Activated naive CD8-positive, alpha-beta T cell treated with anti-CD3 and anti-CD28 coated beads for 36 hours (primary cell): ENCODE data around the gene FCMR. TPM values are rescaled to one million over a fixed set of nuclear protein-coding genes. Genes with fewer than 3 reads are reported as not detected.

ENCODE experiments used
- DNase-seq: peaks from one replicate; pipeline ENCODE4 v3.0.0; 2021
- H3K27ac Mint-ChIP-seq: one replicate; pipeline ENCODE4 v1.8.0; 2022; ENCODE audit warnings: mild to moderate bottlenecking, moderate library complexity, mixed read lengths
- H3K27me3 Mint-ChIP-seq: one replicate; pipeline ENCODE4 v1.8.0; 2022; ENCODE audit warnings: mild to moderate bottlenecking, mixed read lengths
- H3K36me3 Mint-ChIP-seq: one replicate; pipeline ENCODE4 v1.8.0; 2021; ENCODE audit warnings: mild to moderate bottlenecking, mixed read lengths
- H3K4me1 Mint-ChIP-seq: one replicate; pipeline ENCODE4 v1.8.0; 2021; ENCODE audit warnings: mixed read lengths
- H3K4me3 Mint-ChIP-seq: one replicate; pipeline ENCODE4 v1.8.0; 2022; ENCODE audit warnings: mild to moderate bottlenecking, moderate library complexity, mixed read lengths
- H3K9me3 Mint-ChIP-seq: one replicate; pipeline ENCODE4 v1.8.0; 2022; ENCODE audit warnings: mixed read lengths
- total RNA-seq, 2 experiments: library from RNA; stranded (reverse); gene quantifications; one replicate each; pipeline ENCODE4 v1.2.3, GENCODE V29; 2021

FCMR gene, protein sequence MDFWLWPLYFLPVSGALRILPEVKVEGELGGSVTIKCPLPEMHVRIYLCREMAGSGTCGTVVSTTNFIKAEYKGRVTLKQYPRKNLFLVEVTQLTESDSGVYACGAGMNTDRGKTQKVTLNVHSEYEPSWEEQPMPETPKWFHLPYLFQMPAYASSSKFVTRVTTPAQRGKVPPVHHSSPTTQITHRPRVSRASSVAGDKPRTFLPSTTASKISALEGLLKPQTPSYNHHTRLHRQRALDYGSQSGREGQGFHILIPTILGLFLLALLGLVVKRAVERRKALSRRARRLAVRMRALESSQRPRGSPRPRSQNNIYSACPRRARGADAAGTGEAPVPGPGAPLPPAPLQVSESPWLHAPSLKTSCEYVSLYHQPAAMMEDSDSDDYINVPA
- total RNA-seq = 10 to 100 TPM; 42.9 to 45.5 TPM

DNA sequence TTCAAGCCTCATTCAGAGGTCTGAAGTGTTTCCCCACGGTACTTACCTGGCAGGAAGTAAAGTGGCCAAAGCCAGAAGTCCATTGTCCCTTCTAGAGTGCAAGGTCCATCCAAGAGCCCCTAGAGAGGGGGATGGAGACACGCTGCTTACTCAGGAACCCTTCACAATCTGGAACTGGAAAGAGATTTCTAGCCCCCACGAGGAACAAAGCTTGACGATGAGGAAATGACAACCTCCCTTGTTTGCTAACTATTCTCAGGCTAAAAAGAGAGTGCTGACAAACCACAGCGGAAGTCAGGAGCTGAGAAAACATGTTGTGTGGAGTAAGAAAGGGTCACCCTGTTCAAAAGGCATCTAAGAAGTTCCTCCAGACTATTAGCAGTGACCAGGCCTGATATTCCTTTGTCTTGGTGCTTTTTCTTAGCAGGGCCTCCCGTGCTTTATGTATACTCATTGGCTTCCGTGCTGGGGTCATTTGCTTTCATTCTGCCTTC, at the start of gene FCMR:
FCMR (minus strand) TSS at position 170 of the 494 bp plus-strand sequence; CDS start at position 83, 87 bp downstream.
- no peak within 1 kb of the TSS for H3K4me3 Mint-ChIP-seq
- H3K36me3 Mint-ChIP-seq = peaks cover 21% of the 10 kb centered on the region
- H3K27ac Mint-ChIP-seq = no peak within 1 kb of the TSS
- H3K4me1 Mint-ChIP-seq = peaks cover 38% of the 10 kb centered on the region
- H3K9me3 Mint-ChIP-seq = no peaks in the 10 kb centered on the region
- H3K27me3 Mint-ChIP-seq = no peaks in the 10 kb centered on the region
- DNase-seq = no peak

DNA sequence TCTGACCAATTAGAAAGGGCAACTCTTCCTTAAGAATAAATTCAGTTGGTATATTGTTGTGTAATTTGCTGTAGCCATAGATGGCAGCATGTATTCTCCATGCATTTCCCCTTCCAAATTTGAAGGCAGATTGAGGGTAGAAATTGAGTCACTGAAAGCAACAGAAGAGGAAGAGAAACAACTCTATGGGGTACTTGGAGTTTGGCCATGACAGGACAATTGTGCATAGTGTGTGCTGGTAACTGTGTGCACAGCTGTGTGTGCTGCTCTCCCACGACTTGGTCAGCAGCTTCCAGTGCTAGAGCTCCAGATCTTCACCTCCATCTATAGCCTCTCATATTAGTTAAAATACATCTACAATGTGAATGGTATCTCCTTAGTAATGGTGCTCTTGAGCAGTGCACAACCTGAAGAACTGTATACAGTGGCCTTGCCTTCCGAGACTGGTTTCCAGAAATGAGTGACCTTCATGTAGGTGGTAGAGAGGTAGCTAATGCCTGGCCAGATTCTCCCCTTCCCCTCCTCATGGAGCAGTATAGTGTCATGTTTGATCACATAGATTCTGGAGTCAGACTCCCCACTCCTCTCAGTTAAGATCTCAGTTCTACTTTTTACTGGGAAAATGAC, 49.4 kb upstream of the FCMR start:
- no peak overlapping the region for H3K27ac Mint-ChIP-seq
- no peaks in the 10 kb centered on the region for H3K9me3 Mint-ChIP-seq
- no peak overlapping the region for H3K4me3 Mint-ChIP-seq
- DNase-seq = no peak
- H3K36me3 Mint-ChIP-seq = no peaks in the 10 kb centered on the region
- peaks cover 15% of the 10 kb centered on the region for H3K4me1 Mint-ChIP-seq
- H3K27me3 Mint-ChIP-seq = peaks cover 5% of the 10 kb centered on the region

DNA sequence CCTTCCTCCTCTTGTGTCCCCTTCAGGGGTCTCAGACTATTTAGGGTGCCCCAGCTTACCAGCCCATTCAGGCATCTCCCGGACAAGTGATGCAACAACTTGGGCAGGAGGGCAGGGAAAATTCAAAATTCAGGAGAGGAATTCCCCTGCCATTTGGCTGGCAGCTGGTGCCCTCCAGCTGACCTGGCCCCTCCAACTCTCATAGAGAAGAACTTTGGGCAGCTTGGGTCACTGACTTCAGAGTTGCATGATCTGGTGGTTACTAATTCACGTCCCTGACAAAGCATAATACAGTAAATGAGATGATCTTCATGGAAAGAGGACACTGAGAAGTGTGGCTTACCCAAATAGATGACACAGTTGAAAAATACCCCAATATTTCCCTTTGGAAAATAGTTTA, 48.7 kb upstream of the FCMR start, which contains the start of gene FCAMR:
FCAMR (minus strand) TSS at position 15 of the 400 bp plus-strand sequence. CDS start 335 bp downstream, outside the sequence.
- Mint-ChIP-seq H3K36me3 (no peaks in the 10 kb centered on the region), H3K4me1 (peaks cover 15% of the 10 kb centered on the region), H3K27me3 (peaks cover 5% of the 10 kb centered on the region), H3K27ac (no peak within 1 kb of the TSS), H3K9me3 (no peaks in the 10 kb centered on the region), H3K4me3 (no peak within 1 kb of the TSS)
- no peak for DNase-seq

GRCh38 chr1:206969090-206969489, 47.3 kb upstream of the FCMR start:
- Mint-ChIP-seq H3K4me3 (no peak overlapping the region), H3K27me3 (peaks cover 5% of the 10 kb centered on the region), H3K4me1 (peaks cover 15% of the 10 kb centered on the region), H3K27ac (no peak overlapping the region), H3K9me3 (no peaks in the 10 kb centered on the region), H3K36me3 (no peaks in the 10 kb centered on the region)
- no peak for DNase-seq

DNA sequence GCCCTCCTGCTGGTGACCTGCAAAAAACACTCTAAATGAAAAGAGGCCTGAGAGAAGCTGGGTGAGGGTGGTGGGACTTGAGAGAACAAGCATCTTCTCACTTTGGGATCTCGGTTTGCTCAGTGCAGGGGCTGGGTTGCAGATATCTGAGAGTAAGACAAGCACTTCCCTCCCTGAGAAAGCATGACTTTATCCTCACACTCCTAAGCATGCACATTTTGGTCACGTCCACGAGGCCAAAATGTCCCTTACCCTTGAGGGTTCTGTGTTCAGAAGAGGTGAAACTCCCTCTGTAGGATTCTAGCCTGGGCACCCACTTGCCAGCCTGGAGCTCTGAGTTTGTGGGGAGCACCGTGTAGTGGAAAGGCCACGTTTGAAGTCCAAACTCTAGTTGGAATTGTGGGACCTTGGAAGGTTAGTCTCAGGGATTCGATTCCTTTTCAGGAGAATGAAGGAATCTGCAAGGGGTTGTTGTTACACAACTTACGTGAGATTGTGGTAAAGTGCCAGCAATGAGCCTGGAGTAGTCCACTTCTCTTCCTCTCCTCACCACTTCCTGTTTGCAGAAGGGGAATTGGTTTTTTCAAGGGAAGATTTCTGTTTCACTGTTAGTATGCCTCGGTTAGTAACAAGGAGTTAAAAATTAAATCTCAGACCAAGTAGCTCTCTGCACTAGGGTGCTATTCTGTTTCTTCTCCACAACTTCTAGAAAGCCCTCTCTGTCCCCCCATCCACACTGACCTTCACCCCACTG, 45.5 kb upstream of the FCMR start:
- peak overlapping the region; percentile 53 for H3K27ac Mint-ChIP-seq
- H3K36me3 Mint-ChIP-seq = no peaks in the 10 kb centered on the region
- H3K27me3 Mint-ChIP-seq = peaks cover 5% of the 10 kb centered on the region
- H3K4me1 Mint-ChIP-seq = peaks cover 24% of the 10 kb centered on the region
- DNase-seq = no peak
- H3K9me3 Mint-ChIP-seq = no peaks in the 10 kb centered on the region
- H3K4me3 Mint-ChIP-seq = peak overlapping the region; percentile 42

DNA sequence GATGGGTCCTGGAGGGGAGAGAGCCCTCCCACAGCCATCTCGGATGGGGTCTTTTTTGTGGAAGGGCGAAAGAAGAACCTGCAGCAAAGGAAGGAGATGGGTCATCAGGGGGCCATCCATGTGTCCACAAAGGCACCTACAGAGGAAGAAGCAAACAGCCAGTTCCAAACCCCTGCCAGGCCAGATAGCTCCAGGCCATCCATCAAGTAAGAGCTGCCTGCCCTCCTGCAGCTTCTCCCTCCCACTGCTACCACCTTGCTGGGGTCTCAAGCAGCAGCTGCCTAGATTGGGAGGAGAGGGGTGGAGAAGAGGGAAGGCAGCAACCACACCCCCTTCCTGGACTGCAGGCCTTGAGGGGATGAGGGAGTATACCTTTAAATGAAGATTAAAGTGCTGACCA, 44.0 kb upstream of the FCMR start:
- Mint-ChIP-seq H3K4me3 (no peak overlapping the region), H3K4me1 (peaks cover 28% of the 10 kb centered on the region), H3K36me3 (no peaks in the 10 kb centered on the region), H3K27me3 (peaks cover 5% of the 10 kb centered on the region), H3K27ac (no peak overlapping the region), H3K9me3 (no peaks in the 10 kb centered on the region)
- DNase-seq = no peak

- H3K27ac Mint-ChIP-seq = no peak overlapping the region
Observed at GRCh38 chr1:206963740-206964139, 42.0 kb upstream of the FCMR start.

GRCh38 chr1:206963119-206963712, 41.5 kb upstream of the FCMR start:
- Mint-ChIP-seq H3K9me3 (no peaks in the 10 kb centered on the region), H3K27ac (no peak overlapping the region), H3K27me3 (no peaks in the 10 kb centered on the region), H3K4me3 (no peak overlapping the region), H3K36me3 (no peaks in the 10 kb centered on the region), H3K4me1 (peaks cover 25% of the 10 kb centered on the region)
- no peak for DNase-seq

More at GRCh38 chr1:206963740-206964139, 42.0 kb upstream of the FCMR start:
- DNase-seq = no peak
- H3K27me3 Mint-ChIP-seq = no peaks in the 10 kb centered on the region
- no peaks in the 10 kb centered on the region for H3K36me3 Mint-ChIP-seq
- no peak overlapping the region for H3K4me3 Mint-ChIP-seq
- peaks cover 28% of the 10 kb centered on the region for H3K4me1 Mint-ChIP-seq
- no peaks in the 10 kb centered on the region for H3K9me3 Mint-ChIP-seq

GRCh38 chr1:206962272-206962671, 40.5 kb upstream of the FCMR start:
- Mint-ChIP-seq H3K4me1 (peaks cover 16% of the 10 kb centered on the region), H3K27ac (no peak overlapping the region), H3K27me3 (no peaks in the 10 kb centered on the region), H3K36me3 (no peaks in the 10 kb centered on the region), H3K9me3 (no peaks in the 10 kb centered on the region), H3K4me3 (no peak overlapping the region)
- no peak for DNase-seq

GRCh38 chr1:206961668-206962067, 39.9 kb upstream of the FCMR start:
- Mint-ChIP-seq H3K36me3 (no peaks in the 10 kb centered on the region), H3K27ac (no peak overlapping the region), H3K27me3 (no peaks in the 10 kb centered on the region), H3K4me3 (no peak overlapping the region), H3K4me1 (peaks cover 13% of the 10 kb centered on the region), H3K9me3 (no peaks in the 10 kb centered on the region)
- DNase-seq = no peak

GRCh38 chr1:206960676-206961386, 39.1 kb upstream of the FCMR start:
- Mint-ChIP-seq H3K9me3 (no peaks in the 10 kb centered on the region), H3K36me3 (no peaks in the 10 kb centered on the region)

DNA sequence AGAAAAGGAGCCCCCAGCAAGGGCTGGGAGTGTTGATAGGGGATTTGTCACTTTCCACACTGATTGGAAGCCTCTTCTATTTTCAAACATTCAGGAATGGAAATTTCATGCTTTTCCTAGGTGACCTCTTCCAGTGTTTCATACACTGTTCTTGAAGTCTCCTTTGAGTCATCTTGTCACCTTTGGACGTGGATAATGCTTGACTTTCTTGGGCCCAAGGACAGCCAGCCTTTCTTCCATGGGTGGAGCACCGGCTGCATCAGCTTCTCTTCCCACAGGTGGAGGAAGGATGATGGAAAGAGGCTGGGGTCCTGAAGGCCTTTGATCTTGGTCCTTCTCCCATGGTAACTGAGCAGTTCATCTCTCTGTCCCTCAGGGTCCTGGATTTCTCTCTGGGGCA, 36.4 kb upstream of the FCMR start:
- Mint-ChIP-seq H3K27me3 (no peaks in the 10 kb centered on the region), H3K4me3 (no peak overlapping the region), H3K9me3 (no peaks in the 10 kb centered on the region), H3K4me1 (peaks cover 23% of the 10 kb centered on the region), H3K36me3 (no peaks in the 10 kb centered on the region), H3K27ac (no peak overlapping the region)
- DNase-seq = no peak

More at GRCh38 chr1:206960676-206961386, 39.1 kb upstream of the FCMR start:
- Mint-ChIP-seq H3K4me3 (no peak overlapping the region), H3K27ac (no peak overlapping the region), H3K27me3 (no peaks in the 10 kb centered on the region), H3K4me1 (peaks cover 13% of the 10 kb centered on the region)
- DNase-seq = no peak

DNA sequence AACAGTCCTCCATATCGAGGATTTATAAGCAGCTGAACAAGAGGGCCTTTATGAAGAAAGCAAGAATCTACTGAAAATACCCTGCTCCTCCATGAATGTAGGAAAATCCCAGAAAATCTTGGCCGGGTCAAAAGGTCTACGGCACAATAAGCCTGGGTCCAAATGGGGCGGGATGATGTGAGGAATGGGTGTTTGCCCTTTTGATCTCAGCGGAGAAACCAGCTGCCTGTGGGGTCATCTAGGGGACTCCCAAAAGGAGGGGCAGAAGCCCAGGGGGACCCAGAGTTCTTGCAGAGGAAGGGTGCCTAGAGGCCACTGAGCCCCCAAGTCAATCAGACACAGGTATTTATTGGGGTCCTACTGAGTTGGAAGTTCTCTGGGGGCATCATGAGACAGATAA, 35.9 kb upstream of the FCMR start:
- Mint-ChIP-seq H3K4me3 (no peak overlapping the region), H3K27me3 (no peaks in the 10 kb centered on the region), H3K27ac (no peak overlapping the region), H3K36me3 (no peaks in the 10 kb centered on the region), H3K9me3 (no peaks in the 10 kb centered on the region), H3K4me1 (peaks cover 18% of the 10 kb centered on the region)
- no peak for DNase-seq
